Uterus (tissue), 2 donors: ENCODE data around the gene SCGB1D2.

Source experiments
- POLR2A ChIP-seq, 2 donors: fragments of 450-650 bp; IDR thresholded peaks; one replicate each; pipeline ENCODE4 v1.6.1; 2016; ENCODE audit warnings: antibody characterized with exemption in 2 of 2, mild to moderate bottlenecking in 1 of 2, moderate library complexity in 1 of 2
- TF ChIP-seq, protein P1 (sequence below), 4 experiments: fragments of 200-600 bp in 2 of 4; fragments of 450-650 bp in 2 of 4; sonication (generic) in 2 of 4; IDR thresholded peaks; one replicate each; pipeline ENCODE4 v1.5.1; 2016 to 2019; ENCODE audit warnings: antibody characterized with exemption in 4 of 4, mild to moderate bottlenecking in 2 of 4, moderate library complexity in 1 of 4

DNA sequence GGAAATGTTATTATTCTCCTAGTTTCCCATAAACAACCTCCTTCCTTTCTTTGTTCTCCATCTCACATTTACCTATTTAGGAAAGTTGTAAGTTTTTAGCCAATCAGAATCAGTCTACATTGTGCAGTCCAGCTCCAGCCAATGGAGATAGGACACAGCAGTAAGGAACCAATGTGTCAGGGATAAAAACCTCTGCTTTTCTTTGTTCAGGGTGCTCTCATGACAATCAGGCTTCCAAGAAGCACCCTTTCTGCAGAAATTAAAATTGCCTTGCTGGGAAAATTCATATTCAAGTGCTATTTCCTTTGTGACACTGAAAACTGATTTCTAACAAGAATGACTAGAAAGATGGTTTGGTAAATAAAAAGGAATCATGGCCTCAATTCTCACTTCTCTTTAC is 18.9 kb upstream of the SCGB1D2 start:
- TF ChIP-seq, protein P1, sequence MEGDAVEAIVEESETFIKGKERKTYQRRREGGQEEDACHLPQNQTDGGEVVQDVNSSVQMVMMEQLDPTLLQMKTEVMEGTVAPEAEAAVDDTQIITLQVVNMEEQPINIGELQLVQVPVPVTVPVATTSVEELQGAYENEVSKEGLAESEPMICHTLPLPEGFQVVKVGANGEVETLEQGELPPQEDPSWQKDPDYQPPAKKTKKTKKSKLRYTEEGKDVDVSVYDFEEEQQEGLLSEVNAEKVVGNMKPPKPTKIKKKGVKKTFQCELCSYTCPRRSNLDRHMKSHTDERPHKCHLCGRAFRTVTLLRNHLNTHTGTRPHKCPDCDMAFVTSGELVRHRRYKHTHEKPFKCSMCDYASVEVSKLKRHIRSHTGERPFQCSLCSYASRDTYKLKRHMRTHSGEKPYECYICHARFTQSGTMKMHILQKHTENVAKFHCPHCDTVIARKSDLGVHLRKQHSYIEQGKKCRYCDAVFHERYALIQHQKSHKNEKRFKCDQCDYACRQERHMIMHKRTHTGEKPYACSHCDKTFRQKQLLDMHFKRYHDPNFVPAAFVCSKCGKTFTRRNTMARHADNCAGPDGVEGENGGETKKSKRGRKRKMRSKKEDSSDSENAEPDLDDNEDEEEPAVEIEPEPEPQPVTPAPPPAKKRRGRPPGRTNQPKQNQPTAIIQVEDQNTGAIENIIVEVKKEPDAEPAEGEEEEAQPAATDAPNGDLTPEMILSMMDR (IDR thresholded peaks at IDR 0.05), result no peak
- TF ChIP-seq POLR2A (IDR thresholded peaks at IDR 0.05), result no peak
